NB4 (cell line): Measurements from ENCODE around the gene ABLIM2.
A peak's percentile ranks its signal among the peaks of the same experiment; 100 is the strongest.

ENCODE experiments used
- DNase-seq: peaks from one replicate; pipeline ENCODE4 v3.0.0; 2010; ENCODE audit warnings: low read depth
- H3K4me3 ChIP-seq: one replicate; pipeline ENCODE4 v1.5.1; 2011; ENCODE audit warnings: mild to moderate bottlenecking, low read depth, low read length, moderate library complexity
- MYC ChIP-seq: IDR thresholded peaks from 2 replicates; pipeline ENCODE4 v1.6.1; 2011; ENCODE audit warnings: low read depth, low read length
- POLR2A ChIP-seq: IDR thresholded peaks from 2 replicates; pipeline ENCODE4 v1.6.1; 2011; ENCODE audit warnings: mild to moderate bottlenecking; ENCODE audit not compliant: insufficient read length; ENCODE audit errors: extremely low read depth
- TF ChIP-seq, protein P1 (sequence below): IDR thresholded peaks from one replicate; pipeline ENCODE4 v1.5.1; 2012; ENCODE audit warnings: low read depth, low read length
- TF ChIP-seq, protein P2 (sequence below): IDR thresholded peaks from 2 replicates; pipeline ENCODE4 v1.6.1; 2011; ENCODE audit warnings: low read depth, low read length

Gene ABLIM2

DNA sequence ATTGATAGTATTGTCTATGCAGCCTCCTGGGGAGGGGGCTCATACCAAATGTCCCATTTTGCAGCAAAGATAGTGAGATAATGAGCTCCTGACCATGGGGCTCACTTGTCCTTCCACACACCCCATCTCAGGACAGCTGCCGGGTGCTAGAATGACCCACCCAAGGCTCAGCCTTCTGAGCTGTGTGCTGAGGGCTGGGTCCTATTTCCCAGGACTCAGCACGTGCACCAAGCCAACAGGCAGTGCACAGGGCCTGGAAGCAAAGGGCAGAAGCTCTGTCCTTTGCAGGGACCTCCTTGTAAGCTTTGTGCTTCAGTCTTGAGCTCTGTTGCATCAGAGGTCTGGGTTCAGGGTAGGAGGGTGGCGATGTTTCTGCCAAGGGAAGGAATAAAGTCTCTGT, 11.2 kb upstream of the ABLIM2 start:
- H3K4me3 ChIP-seq = no peak overlapping the region
- no peak for DNase-seq
- no peak for TF ChIP-seq MYC
- TF ChIP-seq, protein P1, sequence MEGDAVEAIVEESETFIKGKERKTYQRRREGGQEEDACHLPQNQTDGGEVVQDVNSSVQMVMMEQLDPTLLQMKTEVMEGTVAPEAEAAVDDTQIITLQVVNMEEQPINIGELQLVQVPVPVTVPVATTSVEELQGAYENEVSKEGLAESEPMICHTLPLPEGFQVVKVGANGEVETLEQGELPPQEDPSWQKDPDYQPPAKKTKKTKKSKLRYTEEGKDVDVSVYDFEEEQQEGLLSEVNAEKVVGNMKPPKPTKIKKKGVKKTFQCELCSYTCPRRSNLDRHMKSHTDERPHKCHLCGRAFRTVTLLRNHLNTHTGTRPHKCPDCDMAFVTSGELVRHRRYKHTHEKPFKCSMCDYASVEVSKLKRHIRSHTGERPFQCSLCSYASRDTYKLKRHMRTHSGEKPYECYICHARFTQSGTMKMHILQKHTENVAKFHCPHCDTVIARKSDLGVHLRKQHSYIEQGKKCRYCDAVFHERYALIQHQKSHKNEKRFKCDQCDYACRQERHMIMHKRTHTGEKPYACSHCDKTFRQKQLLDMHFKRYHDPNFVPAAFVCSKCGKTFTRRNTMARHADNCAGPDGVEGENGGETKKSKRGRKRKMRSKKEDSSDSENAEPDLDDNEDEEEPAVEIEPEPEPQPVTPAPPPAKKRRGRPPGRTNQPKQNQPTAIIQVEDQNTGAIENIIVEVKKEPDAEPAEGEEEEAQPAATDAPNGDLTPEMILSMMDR = no peak
- TF ChIP-seq, protein P2, sequence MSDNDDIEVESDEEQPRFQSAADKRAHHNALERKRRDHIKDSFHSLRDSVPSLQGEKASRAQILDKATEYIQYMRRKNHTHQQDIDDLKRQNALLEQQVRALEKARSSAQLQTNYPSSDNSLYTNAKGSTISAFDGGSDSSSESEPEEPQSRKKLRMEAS = no peak

GRCh38 chr4:8168832-8169598, 10.4 kb upstream of the ABLIM2 start:
- DNase-seq = no peak
- no peak overlapping the region for H3K4me3 ChIP-seq

DNA sequence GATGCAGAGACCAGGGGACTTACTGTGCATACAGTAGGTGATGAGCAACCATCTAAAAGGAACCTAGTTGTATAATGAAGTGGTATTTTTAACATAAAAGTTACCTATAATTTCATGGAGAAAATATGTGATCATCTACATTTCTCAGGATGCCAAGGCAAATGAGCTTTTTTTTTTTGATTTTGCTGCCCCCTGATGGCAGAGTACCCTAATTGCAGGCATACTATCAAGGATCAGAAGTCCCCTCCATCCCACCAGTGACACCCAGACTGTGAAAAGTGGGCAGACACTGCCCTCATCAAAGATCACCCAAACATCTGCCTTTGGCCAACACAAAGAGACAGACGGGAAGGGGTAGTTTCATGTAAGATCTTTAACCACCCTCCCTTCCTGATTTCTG, 9.6 kb upstream of the ABLIM2 start:
- no peak overlapping the region for H3K4me3 ChIP-seq
- TF ChIP-seq, protein P1 = peak; percentile 75
- TF ChIP-seq MYC (no peak), POLR2A (no peak)
- TF ChIP-seq, protein P2 = no peak
- no peak for DNase-seq

More at GRCh38 chr4:8168832-8169598, 10.4 kb upstream of the ABLIM2 start:
- TF ChIP-seq, protein P2 = no peak
- TF ChIP-seq POLR2A = no peak
- TF ChIP-seq MYC = no peak
- TF ChIP-seq, protein P1 = no peak

- TF ChIP-seq MYC (no peak), POLR2A (no peak)
- TF ChIP-seq, protein P2 = no peak
- TF ChIP-seq, protein P1 = no peak
- DNase-seq = no peak
- H3K4me3 ChIP-seq = no peak overlapping the region
These were observed 9.2 kb upstream of the ABLIM2 start for GRCh38 chr4:8167815-8168214.

DNA sequence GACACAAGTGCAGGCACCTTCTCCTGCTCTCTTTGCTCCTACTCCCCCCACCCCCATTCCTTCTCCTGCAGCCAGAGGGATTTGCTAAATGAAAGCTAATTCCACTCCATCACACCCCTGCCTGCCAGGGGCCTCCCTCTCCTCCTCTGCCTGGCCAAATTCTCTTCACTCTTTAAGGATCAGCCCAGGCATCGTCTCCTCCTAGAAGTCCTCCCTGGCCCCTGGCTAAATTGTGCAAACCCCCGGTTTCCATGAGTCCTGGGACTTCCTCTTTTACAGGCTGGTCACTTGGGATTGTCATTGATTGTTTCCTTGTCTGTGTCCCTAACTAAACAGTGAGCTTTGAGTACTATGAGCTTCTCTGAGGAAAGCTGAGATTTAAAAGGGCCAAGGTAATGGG, 8.7 kb upstream of the ABLIM2 start:
- H3K4me3 ChIP-seq = no peak overlapping the region
- DNase-seq = peak; percentile 56
- TF ChIP-seq, protein P1 = no peak

DNA sequence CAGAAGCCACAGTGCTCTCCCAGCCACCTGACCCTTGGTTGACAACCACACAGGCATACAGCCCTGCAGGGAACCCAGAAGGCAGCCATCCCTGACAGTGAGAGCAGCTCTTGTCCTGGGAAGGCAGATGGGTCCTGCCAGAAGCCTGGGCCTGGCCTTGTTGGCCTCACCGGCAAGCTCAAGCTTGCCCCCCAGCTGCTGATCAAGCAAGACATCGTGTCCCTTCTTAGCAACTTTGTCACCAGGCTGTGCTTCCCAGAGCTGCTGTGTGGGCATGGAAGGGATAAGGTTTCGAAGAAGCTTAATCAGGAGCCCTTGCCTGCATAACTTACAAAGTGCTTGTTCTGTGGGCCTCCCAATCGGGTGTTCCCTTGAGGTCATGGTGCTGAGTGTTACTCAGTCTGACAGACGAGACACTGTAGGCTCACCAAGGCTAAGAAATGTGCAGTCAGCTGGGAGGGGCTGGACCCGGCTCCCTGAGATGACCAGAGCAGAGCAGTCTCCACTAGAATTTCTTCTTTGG, 6.8 kb upstream of the ABLIM2 start:
- H3K4me3 ChIP-seq = no peak overlapping the region
- no peak for DNase-seq
- TF ChIP-seq, protein P2 = no peak
- TF ChIP-seq MYC (no peak), POLR2A (no peak)
- TF ChIP-seq, protein P1 = no peak
